H1 (cell line): ENCODE measurements around the gene DLG5. TPM values are rescaled to one million over a fixed set of nuclear protein-coding genes. Genes with fewer than 3 reads are reported as not detected.

Source experiments
- CTCF ChIA-PET: fragments of 300-600 bp; sonication (Branson Sonifier 250); formaldehyde crosslinking; loops from one replicate; lab custom pipeline; 2021; ENCODE audit not compliant: partially characterized antibody; lab: Charles Lee
- POLR2A ChIA-PET: fragments of 300-600 bp; sonication (Branson Sonifier 250); formaldehyde crosslinking; loops from one replicate; lab custom pipeline; 2021; ENCODE audit warnings: inconsistent platforms; ENCODE audit not compliant: partially characterized antibody; lab: Charles Lee
- DNase-seq, 2 experiments: peaks; one replicate each; pipeline versions ENCODE4 v3.0.0 to v3.0.0-alpha.2; 2010 to 2022; ENCODE audit warnings: low spot score in 2 of 2, low read depth in 1 of 2, mixed read lengths in 1 of 2
- FAIRE-seq: peaks from 2 replicates; lab custom pipeline; 2011; peaks lifted over from hg19 to GRCh38; lab: Jason Lieb, UNC
- H2AFZ ChIP-seq: 2 replicates; pipeline ENCODE4 v1.8.1; 2012; ENCODE audit warnings: low read length, inconsistent platforms
- H2AK5ac ChIP-seq: 2 replicates; pipeline ENCODE4 v1.6.1; 2013; ENCODE audit warnings: low read depth, low read length
- H2BK120ac ChIP-seq: replicated peaks from 2 replicates; pipeline ENCODE3; 2013; ENCODE audit warnings: low read depth, low read length, inconsistent platforms
- H2BK12ac ChIP-seq: 2 replicates; pipeline ENCODE4 v1.6.1; 2013; ENCODE audit warnings: low read depth, low read length
- H2BK15ac ChIP-seq: 2 replicates; pipeline ENCODE4 v1.6.1; 2013; ENCODE audit warnings: low read length
- H2BK20ac ChIP-seq: 2 replicates; pipeline ENCODE4 v1.6.1; 2013; ENCODE audit warnings: low read length
- H2BK5ac ChIP-seq: 2 replicates; pipeline ENCODE4 v1.6.1; 2013; ENCODE audit warnings: low read depth, low read length
- H3K14ac ChIP-seq: 2 replicates; pipeline ENCODE4 v1.6.1; 2013; ENCODE audit warnings: inconsistent platforms; ENCODE audit not compliant: insufficient read length
- H3K18ac ChIP-seq: 2 replicates; pipeline ENCODE4 v1.6.1; 2013; ENCODE audit warnings: low read length; ENCODE audit errors: extremely low read depth
- H3K23ac ChIP-seq: 2 replicates; pipeline ENCODE4 v1.6.1; 2013; ENCODE audit warnings: inconsistent platforms; ENCODE audit not compliant: insufficient read length
- H3K23me2 ChIP-seq: 2 replicates; pipeline ENCODE4 v1.6.1; 2013; ENCODE audit warnings: low read depth, low read length
- H3K27ac ChIP-seq: 2 replicates; pipeline ENCODE4 v1.6.1; 2011; ENCODE audit warnings: low read depth, low read length, inconsistent platforms
- H3K27me3 ChIP-seq, 4 experiments: replicated peaks in 1 of 4; 1 replicate in 1 of 4; 2 replicates in 3 of 4; pipeline versions ENCODE4 v1.6.1 to v1.8.1; 2011 to 2013; ENCODE audit warnings: low read length in 3 of 4, mild to moderate bottlenecking in 3 of 4, inconsistent platforms in 2 of 4, mixed read lengths in 2 of 4, moderate library complexity in 1 of 4; ENCODE audit not compliant: control insufficient read depth in 3 of 4, insufficient read depth in 3 of 4; ENCODE audit errors: extremely low read depth in 1 of 4
- H3K36me3 ChIP-seq, 4 experiments: 2 replicates each; pipeline versions ENCODE4 v1.6.1 to v1.8.1; 2011 to 2013; ENCODE audit warnings: mild to moderate bottlenecking in 4 of 4, low read length in 3 of 4, moderate library complexity in 2 of 4, control low read depth in 1 of 4, inconsistent platforms in 1 of 4; ENCODE audit not compliant: insufficient read depth in 4 of 4, control insufficient read depth in 2 of 4
- H3K4ac ChIP-seq: replicated peaks from 2 replicates; pipeline ENCODE3; 2013; ENCODE audit warnings: low read length, low read depth, mixed read lengths, inconsistent platforms; ENCODE audit not compliant: insufficient read length
- H3K4me1 ChIP-seq, 4 experiments: replicated peaks in 1 of 4; 1 replicate in 1 of 4; 2 replicates in 3 of 4; pipeline versions ENCODE4 v1.6.1 to v1.8.1; 2011 to 2013; ENCODE audit warnings: low read length in 3 of 4, inconsistent platforms in 2 of 4, mixed read lengths in 1 of 4; ENCODE audit not compliant: insufficient read depth in 4 of 4, control insufficient read depth in 3 of 4
- H3K4me2 ChIP-seq, 2 experiments: 2 replicates each; pipeline versions ENCODE4 v1.6.1 to v1.8.1; 2011 to 2013; ENCODE audit warnings: low read depth in 2 of 2, low read length in 2 of 2, control low read depth in 1 of 2, inconsistent platforms in 1 of 2, mild to moderate bottlenecking in 1 of 2; ENCODE audit not compliant: insufficient read depth in 1 of 2
- H3K4me3 ChIP-seq, 4 experiments: fragments of 200-600, 300-600 bp in 1 of 4; sonication (generic), shearing (Covaris generic), sonication (Bioruptor Twin) in 1 of 4; 2 replicates each; pipeline versions ENCODE4 v1.5.1 to v1.8.1; 2011 to 2016; ENCODE audit warnings: low read length in 4 of 4, low read depth in 3 of 4, control low read depth in 2 of 4, inconsistent platforms in 2 of 4, mild to moderate bottlenecking in 2 of 4, mixed read lengths in 1 of 4, moderate library complexity in 1 of 4; ENCODE audit not compliant: insufficient read depth in 2 of 4; ENCODE audit errors: extremely low read depth in 1 of 4
- H3K56ac ChIP-seq: replicated peaks from 2 replicates; pipeline ENCODE3; 2013; ENCODE audit warnings: low read depth, mild to moderate bottlenecking, mixed read lengths, low read length, inconsistent platforms; ENCODE audit not compliant: insufficient read length
- H3K79me1 ChIP-seq: 2 replicates; pipeline ENCODE4 v1.6.1; 2013; ENCODE audit warnings: low read depth, low read length, control low read depth
- H3K79me2 ChIP-seq, 2 experiments: 2 replicates each; pipeline versions ENCODE4 v1.6.1 to v1.8.1; 2012 to 2013; ENCODE audit warnings: low read length in 2 of 2, mild to moderate bottlenecking in 2 of 2, inconsistent platforms in 1 of 2; ENCODE audit not compliant: insufficient read depth in 2 of 2, control insufficient read depth in 1 of 2
- H3K9ac ChIP-seq, 4 experiments: replicated peaks in 1 of 4; 1 replicate in 1 of 4; 2 replicates in 3 of 4; pipeline versions ENCODE4 v1.6.1 to v1.8.1; 2011 to 2013; ENCODE audit warnings: low read depth in 3 of 4, low read length in 3 of 4, control low read depth in 2 of 4, mild to moderate bottlenecking in 2 of 4, moderate library complexity in 2 of 4, inconsistent platforms in 1 of 4; ENCODE audit errors: extremely low read depth in 1 of 4
- H3K9me3 ChIP-seq, 2 experiments: 2 replicates each; pipeline versions ENCODE4 v1.6.1 to v1.8.1; 2012 to 2013; ENCODE audit warnings: mild to moderate bottlenecking in 2 of 2, moderate library complexity in 2 of 2, control low read depth in 1 of 2, inconsistent platforms in 1 of 2, low read depth in 1 of 2, low read length in 1 of 2, mixed read lengths in 1 of 2; ENCODE audit not compliant: insufficient read depth in 2 of 2
- H4K20me1 ChIP-seq, 2 experiments: replicated peaks in 1 of 2; 2 replicates each; pipeline versions ENCODE3 to v1.8.1; 2011 to 2013; ENCODE audit warnings: inconsistent platforms in 2 of 2, low read length in 2 of 2, mild to moderate bottlenecking in 1 of 2; ENCODE audit not compliant: insufficient read depth in 2 of 2, control insufficient read depth in 1 of 2
- H4K5ac ChIP-seq: 2 replicates; pipeline ENCODE4 v1.6.1; 2013; ENCODE audit warnings: low read length, low read depth, mixed read lengths, inconsistent platforms; ENCODE audit not compliant: insufficient read length
- H4K8ac ChIP-seq: 2 replicates; pipeline ENCODE4 v1.8.0; 2013; ENCODE audit warnings: mild to moderate bottlenecking, moderate library complexity, low read length, inconsistent platforms; ENCODE audit not compliant: insufficient read depth; ENCODE audit errors: extremely low read depth
- H4K91ac ChIP-seq: replicated peaks from 2 replicates; pipeline ENCODE3; 2013; ENCODE audit warnings: low read length, mixed read lengths, inconsistent platforms; ENCODE audit not compliant: insufficient read length
- ATF2 ChIP-seq: IDR thresholded peaks from 2 replicates; pipeline ENCODE4 v1.6.1; 2012; ENCODE audit warnings: low read length, inconsistent platforms
- KDM1A ChIP-seq: fragments of 200-600, 300-600 bp; sonication (generic); IDR thresholded peaks from 2 replicates; pipeline ENCODE4 v1.7.1; 2016; ENCODE audit warnings: mild to moderate bottlenecking, low read length, borderline replicate concordance
- PHF8 ChIP-seq: fragments of 200-600 bp; sonication (generic); conservative IDR thresholded peaks from 2 replicates; pipeline ENCODE4 v1.7.1; 2012; ENCODE audit warnings: low read depth, mild to moderate bottlenecking, inconsistent platforms, low read length, moderate library complexity
- WGBS, 2 experiments: shearing (Covaris generic) in 1 of 2; methylation state at CpG; one replicate each; pipeline versions ENCODE4 v1.1.6 to v1.1.7; 2013 to 2015; ENCODE audit warnings: low lambda C conversion rate in 2 of 2, mixed read lengths in 2 of 2, inconsistent platforms in 1 of 2, low coverage in 1 of 2, missing lambda C conversion rate in 1 of 2; ENCODE audit not compliant: insufficient replicate concordance in 2 of 2, insufficient coverage in 1 of 2, insufficient read length in 1 of 2; ENCODE audit errors: extremely low coverage in 1 of 2, missing lambda C conversion rate in 1 of 2; 5-methylcytosine and 5-hydroxymethylcytosine counted together
- polyA plus RNA-seq, 7 experiments: library from polyadenylated mRNA; depleted of rRNA in 3 of 7; stranded (reverse) in 5 of 7; unstranded in 2 of 7; fragments of >200 nt in 5 of 7; fragments of 200-250 nt in 2 of 7; gene quantifications; 1 replicate in 5 of 7; 2 replicates in 1 of 7; 4 replicates in 1 of 7; pipeline versions ENCODE4 v1.2.1 to v1.2.3, GENCODE V29; 2011 to 2013; ENCODE audit warnings: missing spikeins in 2 of 7, mixed read lengths in 2 of 7
- total RNA-seq: library from RNA; stranded (reverse); fragmentation: NEBNext Ultra II Directional; extraction: Animal tissue kit (Norgen Biotek cat#: 25700); gene quantifications from 2 replicates; pipeline ENCODE4 v1.2.1, GENCODE V29; 2021

DLG5 gene
- total and polyA plus RNA-seq, 2 of the 8 experiments (the other 6 are each of a cell fraction or from before 2014, with no cell fraction given), result 15.6 to 71.4 TPM

GRCh38 chr10:77922055-77922454 lies 4.5 kb downstream of the DLG5 start:
- H4K8ac ChIP-seq, result no peak overlapping the region
- TF ChIP-seq ATF2 (no peak), KDM1A (peak; percentile 75; the same call in 1 of the 2 replicates), PHF8 (no peak)
- POLR2A ChIA-PET, result interaction anchor here (0.8 to 1.4 kb wide), 3 partner anchors 8 to 27 kb away, joined by 3 to 4 read pairs (median 3); no protein-coding TSS in a partner anchor
- H2BK20ac ChIP-seq, result no peak overlapping the region
- H3K9ac ChIP-seq, result no peak overlapping the region
- no peak overlapping the region for H3K27ac ChIP-seq
- H2BK5ac ChIP-seq, result no peak overlapping the region
- H3K79me1 ChIP-seq, result peaks cover 16% of the 10 kb centered on the region
- H3K9me3 ChIP-seq, result no peaks in the 10 kb centered on the region
- no peak overlapping the region for H2BK15ac ChIP-seq
- FAIRE-seq (no peak), DNase-seq (no peak)
- no peak overlapping the region for H3K18ac ChIP-seq
- no peak overlapping the region for H3K23ac ChIP-seq
- H3K79me2 ChIP-seq, result peaks cover 14 to 82% of the 10 kb centered on the region in 2 experiments; a peak in 3 of 4 replicates
- H3K4me3 ChIP-seq, result no peak overlapping the region
- peaks cover 2 to 15% of the 10 kb centered on the region in 2 experiments for H4K20me1 ChIP-seq
- H2AFZ ChIP-seq, result no peak overlapping the region
- H3K14ac ChIP-seq, result no peak overlapping the region
- peaks cover 5 to 12% (median 10%) of the 10 kb centered on the region in 4 experiments for H3K4me1 ChIP-seq
- H2BK120ac ChIP-seq, result no peak overlapping the region
- no peaks in the 10 kb centered on the region; a peak in 1 of 8 replicates for H3K36me3 ChIP-seq
- CTCF ChIA-PET, result interaction anchor here (0.7 to 4.9 kb wide), 4 partner anchors 32 to 75 kb away, joined by 3 to 36 read pairs (median 11); no protein-coding TSS in a partner anchor
- no peak overlapping the region for H2AK5ac ChIP-seq
- no peak overlapping the region for H3K4me2 ChIP-seq
- no peak overlapping the region for H4K5ac ChIP-seq
- no peak overlapping the region for H2BK12ac ChIP-seq
- H3K4ac ChIP-seq, result no peak overlapping the region
- no peak overlapping the region for H3K56ac ChIP-seq
- no peak overlapping the region for H4K91ac ChIP-seq
- 95% methylated on average over 5 of the region's 5 CpGs; no CpG with 5 or more reads in 1 of the 2 experiments for WGBS, 2 experiments
- H3K23me2 ChIP-seq, result peaks cover 8% of the 10 kb centered on the region
- H3K27me3 ChIP-seq, result no peaks in the 10 kb centered on the region
